ENCODE data around the gene LETMD1.
"Not testable (repeated sequence)": the region's sequence is repeated elsewhere in the genome, so short reads cannot be mapped to it uniquely, and the experiment has no call there.

LETMD1 gene

GRCh38 chr12:51047655-51048540 lies at the start of gene LETMD1:
TSS of gene LETMD1 (plus strand) at chr12:51048327. CDS start at chr12:51048357, 30 bp downstream.
- peak; percentile 82 to 86 for DNase-seq

GRCh38 chr12:50999093-50999492 lies 49.0 kb upstream of the LETMD1 start:
- DNase-seq = no peak

GRCh38 chr12:51000245-51000644 lies 47.9 kb upstream of the LETMD1 start:
- DNase-seq = no peak

- no peak for DNase-seq
These were observed 46.3 kb upstream of the LETMD1 start for GRCh38 chr12:51001799-51002198.

GRCh38 chr12:51004504-51004903 lies 43.6 kb upstream of the LETMD1 start:
- no peak for DNase-seq

GRCh38 chr12:51005030-51005429 lies 43.1 kb upstream of the LETMD1 start:
- no peak for DNase-seq

- DNase-seq = no peak
These were observed 42.5 kb upstream of the LETMD1 start for GRCh38 chr12:51005671-51006070.

GRCh38 chr12:51008329-51009055 lies 39.6 kb upstream of the LETMD1 start:
- DNase-seq = no peak

GRCh38 chr12:51009056-51009440 lies 39.1 kb upstream of the LETMD1 start:
- peak in 1 of 2 donors; percentile 41 for DNase-seq

- no peak for DNase-seq
These were observed 36.2 kb upstream of the LETMD1 start for GRCh38 chr12:51011955-51012354.

GRCh38 chr12:51012570-51013236 lies 35.4 kb upstream of the LETMD1 start:
- DNase-seq = no peak

- DNase-seq = no peak
These were observed 34.7 kb upstream of the LETMD1 start for GRCh38 chr12:51013441-51013840.

GRCh38 chr12:51014467-51014866 lies 33.7 kb upstream of the LETMD1 start:
- not testable (repeated sequence) for DNase-seq

- no peak for DNase-seq
These were observed 30.7 kb upstream of the LETMD1 start for GRCh38 chr12:51017452-51017851.

- DNase-seq = no peak
These were observed 29.2 kb upstream of the LETMD1 start for GRCh38 chr12:51018956-51019355.

- DNase-seq = no peak
These were observed 28.2 kb upstream of the LETMD1 start for GRCh38 chr12:51019927-51020326.

GRCh38 chr12:51020448-51021182 lies 27.5 kb upstream of the LETMD1 start:
- no peak for DNase-seq

- DNase-seq = no peak
These were observed 26.4 kb upstream of the LETMD1 start for GRCh38 chr12:51021694-51022093.

- no peak for DNase-seq
These were observed 24.3 kb upstream of the LETMD1 start for GRCh38 chr12:51023625-51024382.

- DNase-seq = no peak
These were observed 22.7 kb upstream of the LETMD1 start for GRCh38 chr12:51025338-51025835.

GRCh38 chr12:51025836-51026638 lies 22.1 kb upstream of the LETMD1 start, which contains the start of gene SLC11A2:
TSS of gene SLC11A2 (minus strand) at chr12:51026384. CDS start at chr12:51010728, 15,656 bp downstream.
- peak; percentile 92 for DNase-seq
